ENCODE measurements around the gene SAMM50.

The SAMM50 gene

GRCh38 chr22:44032126-44032730 is 77.0 kb downstream of the SAMM50 start:
- peak; percentile 29 for DNase-seq

GRCh38 chr22:44033287-44033686 is 78.0 kb downstream of the SAMM50 start:
- DNase-seq: no peak

- no peak for DNase-seq
Measured at GRCh38 chr22:44033694-44034093, 78.5 kb downstream of the SAMM50 start.

GRCh38 chr22:44037519-44038375 is 82.5 kb downstream of the SAMM50 start:
- peak; percentile 92 for DNase-seq

GRCh38 chr22:44039566-44040171 is 84.4 kb downstream of the SAMM50 start:
- no peak for DNase-seq

GRCh38 chr22:44042249-44043218 is 87.3 kb downstream of the SAMM50 start:
- no peak for DNase-seq

- peak; percentile 72 for DNase-seq
Measured at GRCh38 chr22:44045145-44045544, 89.9 kb downstream of the SAMM50 start.

Data from fibroblast of skin of right biceps (primary cell).